Activated CD8-positive, alpha-beta memory T cell treated with anti-CD3 and anti-CD28 coated beads, Interleukin-2, amount 50 U/mL, for 4 hours (primary cell): ENCODE results near the gene MAMLD1.

Experiments used
- DNase-seq: peaks from one replicate; pipeline ENCODE4 v3.0.0-alpha.2; 2020

The MAMLD1 gene

DNA sequence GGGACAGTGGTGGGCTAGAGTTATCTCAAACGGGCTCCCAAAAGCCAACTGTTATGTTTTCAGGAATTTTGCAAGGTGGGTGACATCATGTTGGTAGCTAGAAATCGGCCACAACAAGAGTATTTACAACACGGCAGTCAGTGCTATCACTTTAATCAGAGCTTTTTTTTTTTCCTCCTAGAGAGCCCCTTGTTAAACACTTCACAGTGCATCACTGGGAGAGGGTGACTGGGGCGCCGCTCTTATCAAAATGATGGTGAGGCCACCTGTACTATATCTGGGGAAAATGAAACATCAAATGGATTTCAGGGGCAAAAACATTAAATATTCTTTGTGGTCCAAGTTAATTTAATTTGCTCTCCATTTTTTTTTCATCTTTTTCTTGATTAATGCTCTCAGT, 44.9 kb downstream of the MAMLD1 start:
- DNase-seq, result no peak

DNA sequence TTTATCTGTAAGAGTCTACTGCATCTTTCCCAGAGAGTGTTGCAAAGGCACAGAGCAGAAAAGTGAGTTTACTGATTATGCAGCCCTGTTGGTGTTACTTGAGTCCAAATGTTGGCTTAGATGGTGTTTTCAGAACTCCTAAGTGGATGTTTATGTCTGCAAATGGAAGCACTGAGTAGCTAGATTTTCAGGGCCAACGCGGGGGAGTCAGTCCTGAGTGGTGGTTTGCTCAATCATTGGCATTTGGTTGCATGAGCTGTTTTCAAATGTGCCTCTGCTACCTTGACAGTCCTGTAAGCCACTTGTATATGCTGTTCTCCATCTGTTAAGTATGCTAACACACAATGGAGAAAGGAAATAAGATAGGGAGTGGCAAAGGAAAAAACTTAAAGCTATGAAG, 45.4 kb downstream of the MAMLD1 start:
- DNase-seq, result no peak

DNA sequence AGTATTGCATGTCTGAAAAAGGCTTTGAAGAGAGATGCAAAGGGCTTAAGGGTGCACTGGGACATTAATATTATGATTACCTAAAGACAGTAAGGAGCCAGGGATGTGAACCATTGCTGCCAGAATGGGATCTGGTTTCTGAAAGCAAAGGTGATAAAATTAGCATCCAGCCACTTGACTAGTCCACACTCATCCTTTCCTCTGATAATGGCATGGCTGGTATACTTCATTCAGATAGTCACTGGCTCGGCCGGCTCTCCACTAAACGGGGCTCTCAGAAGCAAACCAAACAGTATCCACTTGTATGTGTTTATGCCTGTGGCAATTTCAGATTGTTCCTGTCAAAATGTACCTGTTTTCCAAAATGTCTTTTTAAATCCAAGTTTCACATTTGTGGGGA, 46.4 kb downstream of the MAMLD1 start:
- DNase-seq, result no peak

DNA sequence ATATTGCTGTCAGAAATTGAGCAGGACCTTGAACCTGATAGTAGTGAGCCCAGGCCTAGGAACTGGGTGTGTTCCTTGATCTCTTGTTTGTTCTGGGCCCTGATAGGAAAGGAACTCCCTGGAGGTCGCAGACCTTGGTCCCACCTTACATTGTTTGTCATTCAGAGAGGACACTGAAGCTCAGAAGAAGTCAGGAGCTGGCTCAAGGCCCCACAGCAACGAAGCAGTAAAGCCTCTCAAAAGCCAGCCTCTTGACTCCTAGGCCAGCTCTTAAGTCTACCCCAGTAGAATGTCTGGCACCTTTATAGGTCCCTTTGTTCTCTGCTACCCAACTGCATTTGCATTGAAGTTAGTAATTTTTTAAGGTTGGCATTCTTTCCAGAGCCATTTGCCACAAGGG, 46.8 kb downstream of the MAMLD1 start:
- no peak for DNase-seq

DNA sequence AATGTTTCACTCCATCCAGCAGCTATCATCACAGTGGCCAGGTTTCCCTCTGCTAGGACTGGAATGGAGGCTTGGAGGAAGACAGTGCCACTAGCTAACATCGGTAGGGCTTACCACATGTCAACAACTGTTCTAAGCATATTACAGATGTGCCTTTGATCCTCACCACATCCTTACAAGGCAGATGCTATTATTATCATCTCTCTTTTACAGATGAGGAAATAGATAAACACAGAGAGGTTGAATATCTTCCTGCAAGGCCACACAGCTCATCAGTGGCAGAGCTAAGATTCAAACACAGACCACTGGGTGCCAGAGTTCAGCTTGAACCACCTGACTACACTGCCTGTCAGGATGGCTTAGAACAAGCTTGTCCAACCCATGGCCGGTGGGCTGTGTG, 47.4 kb downstream of the MAMLD1 start:
- DNase-seq, result no peak

DNA sequence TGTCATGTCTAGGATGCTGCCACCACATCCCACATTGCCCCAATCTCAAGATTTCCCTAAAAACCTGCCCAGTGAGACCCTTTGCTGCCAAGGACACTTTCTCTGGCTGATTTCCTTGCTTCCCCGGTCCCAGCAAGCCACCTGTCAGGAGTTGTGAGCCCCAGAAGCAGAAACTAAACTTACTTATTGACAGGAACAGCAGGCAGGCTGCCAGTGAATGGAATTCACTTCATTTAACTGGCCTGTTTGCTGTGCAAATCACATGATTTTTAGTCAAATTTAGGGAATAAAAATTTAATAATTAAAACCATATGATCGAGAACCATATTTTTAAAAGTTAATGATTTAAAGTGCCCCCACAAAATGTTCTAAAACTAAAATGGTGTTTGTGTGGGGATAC, 48.5 kb downstream of the MAMLD1 start:
- DNase-seq, result no peak

DNA sequence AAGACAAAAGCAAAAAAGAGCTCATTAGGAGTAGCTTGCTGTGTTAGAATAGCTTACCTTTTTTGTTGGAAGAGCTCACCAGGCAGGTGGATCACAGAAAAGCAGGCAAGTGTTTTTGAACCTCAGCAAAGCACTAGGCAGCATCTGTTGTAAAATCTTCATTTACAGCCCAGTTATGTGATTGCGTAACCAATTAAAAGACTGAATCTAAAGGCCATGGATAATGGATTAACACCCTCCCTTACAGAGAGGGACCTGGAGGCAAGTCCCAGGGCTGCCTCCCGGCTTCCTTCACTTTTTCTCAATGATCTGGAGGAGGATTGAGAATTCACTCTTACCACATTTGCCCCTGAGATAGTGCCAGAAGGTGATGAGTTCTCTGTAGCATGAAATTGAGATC, 51.1 kb downstream of the MAMLD1 start:
- DNase-seq, result no peak

DNA sequence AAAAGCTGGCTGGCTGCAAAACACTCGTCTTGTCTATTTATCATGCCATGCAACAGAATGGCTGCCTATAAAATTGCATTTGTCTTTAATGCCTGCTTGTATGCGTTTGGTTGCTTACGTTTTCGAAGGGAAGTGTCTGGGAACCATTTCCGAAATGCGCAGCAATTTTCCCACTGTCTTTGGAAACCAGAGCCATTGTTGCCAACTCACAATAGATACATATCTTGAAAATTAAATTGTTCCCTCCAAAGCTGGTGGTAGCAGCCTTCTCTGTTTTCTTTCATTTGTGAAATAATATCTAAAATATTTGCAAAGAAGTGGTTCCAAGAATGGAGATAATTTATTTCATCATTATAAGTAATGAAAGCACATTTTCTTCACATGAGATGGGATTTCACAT, 53.4 kb downstream of the MAMLD1 start:
- DNase-seq, result no peak

DNA sequence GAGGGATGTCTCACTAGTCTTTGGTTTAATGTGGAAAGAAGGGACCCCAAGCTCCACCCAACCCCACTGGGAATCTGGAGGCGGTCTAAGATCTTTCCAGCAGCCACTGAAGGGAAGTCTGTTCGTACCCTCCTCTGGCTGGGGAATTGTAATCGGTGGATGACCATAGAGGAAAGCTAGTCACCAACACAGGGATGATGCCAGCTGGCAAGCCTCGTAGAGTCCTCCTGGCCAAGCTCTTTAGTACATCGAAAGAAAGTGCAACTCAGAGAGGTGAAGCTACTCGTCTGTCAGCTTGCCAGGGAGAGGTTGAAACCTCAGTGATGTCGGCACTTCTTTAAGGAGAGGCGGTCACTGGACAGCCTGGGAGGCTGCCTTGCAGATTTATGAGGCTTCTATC, 58.7 kb downstream of the MAMLD1 start:
- no peak for DNase-seq

DNA sequence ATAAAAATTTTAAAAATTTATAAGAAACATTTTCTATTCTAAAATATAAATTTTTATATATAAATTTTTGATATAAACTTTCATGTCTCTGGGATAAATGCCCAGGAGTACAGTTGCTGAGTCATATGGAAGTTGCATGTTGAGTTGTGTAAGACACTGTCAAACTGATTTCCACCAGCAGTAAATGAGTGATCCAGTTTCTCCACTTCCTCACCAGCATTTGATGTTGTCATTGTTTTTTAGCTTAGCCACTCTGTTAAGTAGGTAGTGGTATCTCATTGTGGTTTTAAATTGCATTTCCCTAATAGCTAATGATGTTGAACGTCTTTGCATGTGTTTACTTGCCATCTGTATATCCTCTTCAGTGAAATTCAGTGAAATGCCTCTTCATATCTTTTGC, 66.5 kb downstream of the MAMLD1 start:
- no peak for DNase-seq

DNA sequence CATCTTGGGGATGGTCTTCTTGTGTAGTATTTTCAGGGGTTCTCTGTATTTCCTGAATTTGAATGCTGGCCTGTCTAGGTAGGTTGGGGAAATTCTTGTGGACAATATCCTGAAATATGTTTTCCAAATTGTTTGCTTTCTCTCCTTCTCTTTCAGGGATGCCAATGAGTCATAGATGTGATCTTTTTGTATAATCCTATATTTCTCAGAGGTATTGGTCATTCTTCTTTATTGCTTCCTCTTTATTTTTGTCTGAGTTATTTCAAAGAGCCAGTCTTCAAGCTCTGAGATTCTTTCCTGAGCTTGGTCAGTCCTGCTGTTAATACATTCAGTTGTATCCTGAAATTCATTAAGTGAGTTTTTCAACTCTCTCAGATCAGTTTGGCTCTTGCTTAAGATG, 73.1 kb downstream of the MAMLD1 start:
- DNase-seq, result no peak

DNA sequence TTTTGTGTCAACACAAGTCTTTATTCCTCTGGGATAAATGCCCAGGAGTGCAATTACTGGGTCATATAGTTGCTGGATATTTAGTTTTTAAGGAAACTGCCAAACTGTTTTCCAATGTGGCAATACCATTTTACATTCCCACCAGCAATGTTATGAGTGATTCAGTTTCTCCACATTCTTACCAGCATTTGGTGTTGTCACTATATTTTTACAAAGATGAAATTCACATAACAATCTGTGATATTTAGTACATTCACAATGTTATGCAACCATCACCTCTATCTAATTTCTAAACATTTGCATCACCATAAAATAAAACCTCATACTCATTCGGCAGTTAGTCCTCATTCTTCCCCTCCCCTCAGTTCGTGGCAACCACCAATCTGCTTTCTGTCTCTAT, 75.0 kb downstream of the MAMLD1 start:
- DNase-seq, result no peak

DNA sequence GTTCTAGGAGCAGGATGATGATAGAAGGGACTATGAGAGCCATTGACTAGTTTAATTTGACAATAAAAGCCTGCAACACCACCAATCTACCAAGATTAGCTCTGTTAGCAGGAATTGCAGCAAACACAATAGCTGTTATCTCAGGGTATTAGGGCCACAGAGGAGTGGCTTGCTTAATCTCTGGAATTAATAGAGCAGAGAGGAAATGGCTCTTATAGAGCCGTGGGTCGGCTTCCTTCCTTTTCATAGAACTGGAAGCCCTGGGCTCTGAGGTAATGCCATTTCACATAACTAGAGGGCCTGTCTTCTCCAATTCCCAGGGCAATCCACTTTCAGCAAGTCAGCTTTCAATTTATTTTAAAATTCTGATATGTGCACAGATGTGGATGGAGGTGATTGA, 83.0 kb downstream of the MAMLD1 start:
- DNase-seq, result no peak

DNA sequence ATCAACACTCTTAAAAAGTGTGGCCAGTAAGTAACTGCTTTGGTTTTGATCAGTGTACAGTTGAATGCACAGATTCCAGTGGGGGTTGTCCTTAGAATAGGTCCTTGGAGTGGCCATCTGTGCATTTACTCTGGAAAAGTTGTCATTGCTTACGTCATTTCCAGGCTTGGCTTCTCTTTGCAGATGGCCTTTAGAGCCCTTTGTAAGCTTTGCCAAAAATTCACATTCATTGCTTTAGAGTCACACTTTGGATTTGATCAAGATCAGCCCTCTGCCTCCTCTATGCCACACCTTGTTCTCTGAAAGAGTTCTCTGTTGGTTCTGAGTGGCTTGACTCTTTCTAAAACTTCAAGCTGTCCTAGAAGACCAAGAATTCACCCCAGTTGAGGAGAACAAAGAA, 83.9 kb downstream of the MAMLD1 start:
- DNase-seq, result no peak

DNA sequence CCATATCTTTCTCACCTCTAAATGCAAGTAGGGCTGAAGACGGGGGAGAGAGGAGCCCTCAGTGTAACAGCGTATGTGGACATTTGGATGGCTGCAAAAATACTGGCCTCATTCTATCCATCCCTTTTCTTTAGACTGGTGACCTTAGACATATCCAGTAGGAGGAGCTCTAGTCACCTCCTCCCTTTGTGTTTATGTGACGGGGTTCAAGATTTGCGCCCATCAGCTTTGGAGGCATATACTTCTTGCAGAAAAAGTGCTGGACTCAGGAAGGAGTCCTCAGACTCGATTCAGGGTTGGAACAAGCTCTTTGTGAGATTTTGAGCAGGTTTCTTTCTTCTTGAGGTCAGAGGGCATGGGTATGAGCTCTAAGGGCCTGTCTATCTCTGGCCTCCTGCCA, 86.2 kb downstream of the MAMLD1 start:
- no peak for DNase-seq

DNA sequence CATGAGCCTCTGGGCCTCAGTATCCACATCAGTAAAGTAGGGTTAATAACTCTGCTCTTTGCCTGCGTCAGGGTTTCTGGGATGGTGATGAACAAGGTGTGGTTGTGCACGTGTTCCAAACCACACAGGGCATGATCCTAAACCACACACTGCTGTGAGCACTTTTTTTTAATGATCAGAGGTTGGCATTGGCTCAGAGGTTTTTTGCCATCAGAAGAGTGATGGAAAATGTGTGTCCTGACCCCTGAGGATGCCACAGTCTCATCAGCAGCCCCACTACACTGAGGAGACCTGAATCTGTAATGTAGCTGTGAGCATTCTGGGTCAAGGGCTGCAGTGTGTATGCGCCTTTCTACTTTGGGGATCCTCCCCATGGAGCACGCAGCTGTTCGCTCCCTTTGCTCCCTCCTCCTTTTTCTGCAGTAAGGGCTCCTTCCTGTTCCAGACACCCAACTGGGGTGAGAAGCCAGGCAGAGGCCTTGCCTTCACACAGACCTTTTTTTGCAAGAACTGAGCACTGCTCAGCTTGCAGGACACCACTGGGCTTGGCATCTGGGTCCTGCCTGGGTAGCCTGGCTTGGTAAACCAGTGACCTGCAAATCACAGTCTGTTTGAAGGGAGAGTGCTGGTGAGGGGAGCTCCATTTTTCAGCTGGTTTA, 87.5 kb downstream of the MAMLD1 start:
- DNase-seq, result no peak

DNA sequence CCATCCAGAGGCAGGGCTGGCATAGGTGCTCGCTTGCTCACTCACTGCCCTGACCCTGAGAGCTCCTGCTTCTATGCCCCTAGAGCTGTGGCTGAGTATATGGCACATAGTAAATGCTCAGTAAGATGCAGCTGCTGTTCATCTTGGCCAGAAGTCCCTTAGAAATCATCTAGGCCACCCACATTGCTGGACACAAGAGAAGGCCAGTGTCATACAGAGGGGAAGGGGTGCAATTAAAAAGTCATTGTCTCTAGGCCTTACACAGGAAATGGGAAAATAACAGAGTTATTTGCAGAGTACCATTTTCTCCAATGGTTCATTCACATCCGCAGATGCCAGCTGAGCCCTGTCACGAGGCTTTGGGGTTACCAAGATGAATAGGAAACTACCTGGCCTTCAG, 88.8 kb downstream of the MAMLD1 start:
- no peak for DNase-seq

DNA sequence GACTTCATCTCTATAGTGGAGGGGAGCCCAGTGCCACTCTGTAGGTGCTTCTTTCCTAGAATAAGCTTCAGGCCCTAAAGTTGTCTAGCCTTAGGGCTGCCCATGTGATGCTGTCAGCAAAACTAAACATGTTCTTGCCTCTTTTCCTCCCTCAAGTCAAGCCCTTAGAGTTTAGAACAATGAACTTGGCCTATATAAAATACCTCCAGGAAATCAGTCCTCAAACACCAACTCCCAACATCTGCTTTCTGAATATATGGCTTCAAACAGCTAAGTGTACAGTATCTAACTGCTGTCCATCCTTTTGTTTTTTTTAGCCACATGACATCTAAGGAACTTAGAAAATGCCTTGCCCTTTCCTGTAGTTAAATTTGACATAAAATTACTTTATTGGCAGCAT, 91.0 kb downstream of the MAMLD1 start:
- no peak for DNase-seq

DNA sequence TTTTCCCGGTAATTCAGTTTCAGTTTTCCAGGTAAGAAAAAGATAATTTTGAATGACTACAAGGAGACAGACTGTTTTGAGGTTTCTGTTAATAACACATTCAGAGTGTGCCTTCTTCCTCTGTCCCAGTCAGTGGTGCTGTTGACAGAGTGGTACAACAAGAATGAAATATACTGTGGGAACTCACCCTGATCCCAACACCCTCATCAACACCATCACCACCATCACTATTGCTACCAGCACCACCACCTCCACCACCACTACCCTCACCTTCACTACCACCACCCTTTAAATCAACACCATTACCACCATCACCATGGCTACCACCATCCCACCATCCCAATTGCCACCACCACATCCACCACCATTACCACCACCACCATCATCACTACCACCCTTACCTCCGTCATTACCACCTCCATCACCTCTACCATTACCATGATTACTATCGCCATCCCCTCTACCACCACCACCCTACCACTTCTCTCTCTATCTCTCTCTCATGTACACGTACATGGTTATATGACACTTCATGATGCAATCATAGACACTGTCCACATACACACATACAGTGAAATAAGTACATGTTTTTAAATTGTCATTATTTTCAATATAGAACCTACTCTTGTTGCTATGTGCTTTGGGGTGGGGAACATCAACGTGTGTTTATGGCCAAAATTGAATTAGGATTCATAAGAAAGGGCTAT, 91.5 kb downstream of the MAMLD1 start:
- DNase-seq, result no peak

DNA sequence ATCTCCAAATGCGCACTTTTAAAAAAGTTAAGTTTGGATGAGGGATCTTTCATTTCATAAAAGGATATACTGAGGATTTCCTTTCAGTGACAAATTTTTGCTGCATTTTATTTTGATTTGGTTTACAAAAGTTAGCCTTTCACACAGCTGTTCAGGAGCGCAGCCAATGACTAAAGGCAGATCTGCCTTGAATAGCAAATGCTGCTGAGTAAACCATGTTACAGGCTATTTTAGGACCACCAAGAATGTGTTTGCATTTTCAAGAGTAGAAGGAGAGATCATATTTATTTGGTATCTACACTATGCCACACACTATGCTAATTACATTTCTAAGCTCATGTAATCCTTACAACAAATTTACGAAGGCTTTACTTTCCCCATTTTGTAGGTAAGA, 92.1 kb downstream of the MAMLD1 start:
- DNase-seq, result no peak

DNA sequence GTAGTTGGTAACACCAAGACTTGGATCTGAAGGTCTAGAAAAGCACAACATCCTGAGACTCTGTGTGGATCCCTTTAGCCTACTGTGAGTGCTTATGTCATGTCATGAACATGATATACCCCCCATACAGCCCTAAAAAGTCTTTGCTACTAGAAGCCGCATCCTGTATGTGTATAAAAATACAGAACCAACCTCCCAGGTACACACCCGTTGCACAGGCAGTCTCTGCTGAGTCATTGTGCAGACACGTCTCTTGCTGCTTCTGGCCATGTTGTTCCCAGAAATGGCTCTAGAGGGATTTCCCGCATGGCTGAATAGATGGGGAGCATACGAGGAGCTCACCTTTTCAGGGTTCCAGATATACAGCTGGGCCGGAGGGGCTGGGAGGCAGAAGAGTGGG, 93.3 kb downstream of the MAMLD1 start:
- DNase-seq, result no peak

DNA sequence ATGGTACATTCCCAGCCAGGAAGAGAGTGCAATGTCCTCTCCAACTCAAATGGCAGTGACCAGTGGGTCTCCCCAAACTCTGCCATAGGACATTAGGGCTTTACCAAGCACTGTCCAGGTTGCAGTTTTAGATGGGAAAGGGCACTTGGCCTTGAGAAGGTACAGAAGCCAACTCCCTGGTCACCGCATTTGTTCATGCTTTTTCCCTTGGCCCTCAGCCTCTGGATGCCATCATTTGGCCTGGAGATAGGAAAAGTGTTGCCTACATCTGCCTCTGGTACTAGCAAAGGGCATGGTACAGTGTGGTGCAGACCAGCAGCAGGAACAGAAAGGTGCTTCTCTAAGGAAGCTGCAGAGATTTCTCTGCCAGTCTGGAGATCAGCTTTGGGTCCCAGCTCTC, 93.8 kb downstream of the MAMLD1 start:
- DNase-seq, result no peak

DNA sequence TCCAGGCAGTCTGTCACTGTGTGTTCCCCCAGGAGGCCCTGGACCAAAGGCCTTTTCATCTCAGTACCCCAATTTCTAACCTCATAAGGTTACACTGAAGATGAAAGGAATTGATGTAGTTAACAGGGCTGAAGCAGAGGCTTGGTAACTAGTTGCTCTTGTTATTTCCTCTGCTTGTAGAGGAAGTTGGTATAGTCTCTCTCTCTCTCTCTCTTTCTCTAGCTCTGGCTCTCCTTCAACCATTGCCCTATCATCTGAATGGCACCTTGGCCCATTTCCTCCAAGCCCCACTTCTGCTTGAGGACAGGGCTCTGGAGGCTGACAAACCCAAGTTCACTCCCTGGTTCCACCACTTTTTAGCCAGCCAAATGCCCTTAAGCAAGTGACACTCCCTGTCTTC, 96.1 kb downstream of the MAMLD1 start:
- no peak for DNase-seq

DNA sequence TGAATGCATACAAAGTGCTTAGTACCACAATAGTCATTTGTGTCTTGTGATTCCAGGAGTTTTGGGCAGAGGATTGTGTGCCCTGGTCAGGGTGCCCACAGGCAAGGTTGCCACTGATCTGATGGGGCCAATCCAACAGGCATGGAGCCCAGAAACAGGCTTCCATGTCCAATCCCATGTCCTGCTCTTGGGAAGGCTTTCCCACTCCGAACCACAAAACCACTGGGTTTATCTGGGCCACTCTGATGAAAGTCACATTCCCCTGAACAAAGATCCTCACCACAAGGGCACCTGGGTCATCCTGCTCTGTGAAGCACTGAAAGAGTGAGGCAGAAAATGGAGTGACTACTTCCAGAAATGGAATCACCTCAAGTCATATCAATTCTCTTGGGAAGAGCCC, 96.9 kb downstream of the MAMLD1 start:
- no peak for DNase-seq

DNA sequence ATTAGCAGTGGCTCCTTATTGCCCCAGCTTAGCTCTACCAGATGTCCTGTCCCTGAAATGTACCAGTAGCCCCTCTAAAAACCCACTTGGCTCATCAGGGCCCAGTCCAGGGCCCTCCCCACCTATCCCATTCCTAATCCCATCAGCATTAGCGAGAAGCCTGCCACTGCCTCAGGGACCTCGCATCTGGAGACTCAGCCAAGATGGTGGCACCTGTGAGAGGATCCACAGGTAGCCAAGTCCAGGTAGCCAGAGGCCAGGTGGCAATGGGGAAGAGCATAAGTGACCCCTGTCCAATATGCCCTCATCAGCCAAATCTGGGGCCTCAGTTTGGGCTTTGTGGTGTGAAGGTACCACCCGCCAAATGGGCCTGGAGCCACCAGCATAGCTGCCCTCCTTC, 97.7 kb downstream of the MAMLD1 start:
- no peak for DNase-seq
